GM21528 (cell line): ENCODE measurements around the gene RAB7B.
"Not testable (repeated sequence)": the region's sequence is repeated elsewhere in the genome, so short reads cannot be mapped to it uniquely, and the experiment has no call there.

Experiments used
- ATAC-seq: cut with Tn5 transposase; IDR thresholded peaks from one replicate; pipeline ENCODE4 v1.9.1; 2021; ENCODE audit warnings: mild to moderate bottlenecking, moderate library complexity; ENCODE audit not compliant: unreplicated experiment, low FRiP score

Gene RAB7B

GRCh38 chr1:206000641-206001339, 2.4 kb downstream of the RAB7B start:
- no peak for ATAC-seq

- no peak for ATAC-seq
These were observed 4.5 kb downstream of the RAB7B start for GRCh38 chr1:205998457-205999241.

- not testable (repeated sequence) for ATAC-seq
These were observed 6.6 kb downstream of the RAB7B start for GRCh38 chr1:205996641-205997040.

- ATAC-seq: no peak
These were observed 8.8 kb downstream of the RAB7B start for GRCh38 chr1:205994346-205994745.

GRCh38 chr1:205993068-205993467, 10.1 kb downstream of the RAB7B start:
- no peak for ATAC-seq

- ATAC-seq: no peak
These were observed 10.8 kb downstream of the RAB7B start for GRCh38 chr1:205992218-205992882.

- no peak for ATAC-seq
These were observed 12.0 kb downstream of the RAB7B start for GRCh38 chr1:205991237-205991636.

GRCh38 chr1:205990226-205990625, 13.0 kb downstream of the RAB7B start:
- no peak for ATAC-seq

- ATAC-seq: no peak
These were observed 13.4 kb downstream of the RAB7B start for GRCh38 chr1:205989786-205990185.

- no peak for ATAC-seq
These were observed 14.6 kb downstream of the RAB7B start for GRCh38 chr1:205988585-205988995.

GRCh38 chr1:205986861-205987260, 16.3 kb downstream of the RAB7B start:
- no peak for ATAC-seq

GRCh38 chr1:205986292-205986691, 16.9 kb downstream of the RAB7B start:
- no peak for ATAC-seq

- no peak for ATAC-seq
These were observed 17.7 kb downstream of the RAB7B start for GRCh38 chr1:205985330-205986005.

GRCh38 chr1:205983925-205984725, 19.1 kb downstream of the RAB7B start:
- ATAC-seq: no peak

- ATAC-seq: no peak
These were observed 21.9 kb downstream of the RAB7B start for GRCh38 chr1:205981257-205981656.

- no peak for ATAC-seq
These were observed 22.8 kb downstream of the RAB7B start for GRCh38 chr1:205980237-205980870.

- ATAC-seq: no peak
These were observed 23.9 kb downstream of the RAB7B start for GRCh38 chr1:205979301-205979700.

- no peak for ATAC-seq
These were observed 24.5 kb downstream of the RAB7B start for GRCh38 chr1:205978676-205979075.

GRCh38 chr1:205977402-205978014, 25.7 kb downstream of the RAB7B start:
- no peak for ATAC-seq
